GM21390 (cell line): ENCODE results near the gene SDK2.

Experiments used
- ATAC-seq: cut with Tn5 transposase; IDR thresholded peaks from one replicate; pipeline ENCODE4 v1.9.1; 2021; ENCODE audit not compliant: unreplicated experiment

Gene SDK2

GRCh38 chr17:73644145-73645049 is at the start of gene SDK2:
Gene SDK2 (minus strand): TSS chr17:73644445. CDS start chr17:73644088, 357 bp downstream.
- ATAC-seq, result no peak

- ATAC-seq, result no peak
These were observed 48.8 kb upstream of the SDK2 start for GRCh38 chr17:73693071-73693470.

- ATAC-seq, result no peak
These were observed 47.1 kb upstream of the SDK2 start for GRCh38 chr17:73691321-73691766.

- no peak for ATAC-seq
These were observed 46.4 kb upstream of the SDK2 start for GRCh38 chr17:73690676-73691075.

- ATAC-seq, result no peak
These were observed 45.5 kb upstream of the SDK2 start for GRCh38 chr17:73689596-73690275.

GRCh38 chr17:73686961-73687360 is 42.7 kb upstream of the SDK2 start:
- ATAC-seq, result no peak

- ATAC-seq, result no peak
These were observed 41.9 kb upstream of the SDK2 start for GRCh38 chr17:73686126-73686525.

GRCh38 chr17:73684183-73684582 is 39.9 kb upstream of the SDK2 start:
- ATAC-seq, result no peak

GRCh38 chr17:73683771-73684170 is 39.5 kb upstream of the SDK2 start:
- no peak for ATAC-seq

- no peak for ATAC-seq
These were observed 37.7 kb upstream of the SDK2 start for GRCh38 chr17:73681946-73682345.

- no peak for ATAC-seq
These were observed 35.2 kb upstream of the SDK2 start for GRCh38 chr17:73679476-73679875.

- no peak for ATAC-seq
These were observed 34.8 kb upstream of the SDK2 start for GRCh38 chr17:73678999-73679398.

- ATAC-seq, result no peak
These were observed 25.5 kb upstream of the SDK2 start for GRCh38 chr17:73669771-73670170.

GRCh38 chr17:73667181-73667959 is 23.1 kb upstream of the SDK2 start:
- ATAC-seq, result no peak

- ATAC-seq, result no peak
These were observed 19.4 kb upstream of the SDK2 start for GRCh38 chr17:73663614-73664013.

GRCh38 chr17:73660366-73660765 is 16.1 kb upstream of the SDK2 start:
- no peak for ATAC-seq

GRCh38 chr17:73658821-73659515 is 14.7 kb upstream of the SDK2 start:
- ATAC-seq, result no peak

GRCh38 chr17:73657473-73658116 is 13.3 kb upstream of the SDK2 start:
- no peak for ATAC-seq

- no peak for ATAC-seq
These were observed 10.0 kb upstream of the SDK2 start for GRCh38 chr17:73654241-73654640.

GRCh38 chr17:73653810-73654209 is 9.6 kb upstream of the SDK2 start:
- no peak for ATAC-seq
